Sigmoid colon (tissue), 4 donors: ENCODE data around the gene MRPL2.

Experiments
- CTCF ChIP-seq, 4 experiments: fragments of 450-650 bp in 3 of 4; fragments of 200-600 bp in 1 of 4; IDR thresholded peaks; one replicate each; pipeline ENCODE4 v1.5.1; 2016 to 2019; ENCODE audit warnings: antibody characterized with exemption in 4 of 4, mild to moderate bottlenecking in 3 of 4, moderate library complexity in 2 of 4
- EP300 ChIP-seq, 4 donors: sonication (generic); formaldehyde crosslinking; IDR thresholded peaks; one replicate each; pipeline ENCODE4 v1.6.1; 2017; ENCODE audit warnings: antibody characterized with exemption in 4 of 4
- POLR2A ChIP-seq, 2 donors: fragments of 450-650 bp; IDR thresholded peaks; one replicate each; pipeline ENCODE4 v1.6.1; 2016; ENCODE audit warnings: antibody characterized with exemption in 2 of 2, mild to moderate bottlenecking in 2 of 2, moderate library complexity in 2 of 2

GRCh38 chr6:43016943-43017334 is 42.3 kb downstream of the MRPL2 start:
- TF ChIP-seq EP300 (IDR thresholded peaks at IDR 0.05) (no peak), CTCF (IDR thresholded peaks at IDR 0.05) (no peak), POLR2A (IDR thresholded peaks at IDR 0.05) (no peak)
